ENCODE data around the gene AHCYL2.
"Not testable (repeated sequence)": the region's sequence is repeated elsewhere in the genome, so short reads cannot be mapped to it uniquely, and the experiment has no call there.

AHCYL2 gene

GRCh38 chr7:129295015-129295423 lies 70.2 kb downstream of the AHCYL2 start:
- DNase-seq, result no peak

GRCh38 chr7:129298268-129298893 lies 73.6 kb downstream of the AHCYL2 start:
- no peak for DNase-seq

GRCh38 chr7:129299889-129300288 lies 75.1 kb downstream of the AHCYL2 start:
- no peak for DNase-seq

GRCh38 chr7:129300299-129300698 lies 75.5 kb downstream of the AHCYL2 start:
- not testable (repeated sequence) for DNase-seq

- no peak for DNase-seq
These were observed 82.8 kb downstream of the AHCYL2 start for GRCh38 chr7:129307592-129307991.

- DNase-seq, result no peak
These were observed 83.2 kb downstream of the AHCYL2 start for GRCh38 chr7:129308047-129308446.

- no peak for DNase-seq
These were observed 86.6 kb downstream of the AHCYL2 start for GRCh38 chr7:129311429-129311828.

- no peak for DNase-seq
These were observed 88.5 kb downstream of the AHCYL2 start for GRCh38 chr7:129313282-129313681.

- no peak for DNase-seq
These were observed 91.1 kb downstream of the AHCYL2 start for GRCh38 chr7:129315960-129316359.

GRCh38 chr7:129317450-129317849 lies 92.6 kb downstream of the AHCYL2 start:
- DNase-seq, result no peak

GRCh38 chr7:129327076-129327475 lies 102.2 kb downstream of the AHCYL2 start:
- DNase-seq, result no peak

- no peak for DNase-seq
These were observed 107.6 kb downstream of the AHCYL2 start for GRCh38 chr7:129332254-129333035.

- no peak for DNase-seq
These were observed 109.6 kb downstream of the AHCYL2 start for GRCh38 chr7:129334473-129334872.

GRCh38 chr7:129338450-129338849 lies 113.6 kb downstream of the AHCYL2 start:
- DNase-seq, result no peak

GRCh38 chr7:129341212-129341611 lies 116.4 kb downstream of the AHCYL2 start:
- no peak for DNase-seq

GRCh38 chr7:129341816-129342806 lies 117.3 kb downstream of the AHCYL2 start:
- DNase-seq, result no peak

- no peak for DNase-seq
These were observed 118.4 kb downstream of the AHCYL2 start for GRCh38 chr7:129343099-129343700.

- DNase-seq, result no peak
These were observed 122.5 kb downstream of the AHCYL2 start for GRCh38 chr7:129347330-129347729.

GRCh38 chr7:129348023-129348740 lies 123.4 kb downstream of the AHCYL2 start:
- no peak for DNase-seq

- DNase-seq, result no peak
These were observed 126.5 kb downstream of the AHCYL2 start for GRCh38 chr7:129351320-129351719.

- DNase-seq, result not testable (repeated sequence)
These were observed 128.3 kb downstream of the AHCYL2 start for GRCh38 chr7:129353104-129353503.
